Kidney (tissue), 14 donors: ENCODE measurements around the gene OSCP1. TPM values are rescaled to one million over a fixed set of nuclear protein-coding genes. Genes with fewer than 3 reads are reported as not detected.

ENCODE experiments used
- DNase-seq, 5 donors: peaks; one replicate each; pipeline ENCODE4 v3.0.0-alpha.2; 2013 to 2020
- FAIRE-seq: peaks from 2 replicates; lab custom pipeline; 2012; peaks lifted over from hg19 to GRCh38; lab: Jason Lieb, UNC
- H3K27ac ChIP-seq, 2 donors: one replicate each; pipeline ENCODE4 v1.7.0; 2013; ENCODE audit warnings: low read depth in 2 of 2, low read length in 2 of 2, inconsistent platforms in 1 of 2
- H3K27me3 ChIP-seq: one replicate; pipeline ENCODE4 v1.7.1; 2013; ENCODE audit warnings: low read length, inconsistent platforms; ENCODE audit not compliant: control insufficient read depth, insufficient read depth
- H3K36me3 ChIP-seq, 3 donors: one replicate each; pipeline versions ENCODE4 v1.7.0 to v1.7.1; 2013; ENCODE audit warnings: low read length in 3 of 3, control low read depth in 1 of 3, inconsistent platforms in 1 of 3; ENCODE audit not compliant: insufficient read depth in 3 of 3, control insufficient read depth in 2 of 3
- H3K4me1 ChIP-seq, 3 donors: one replicate each; pipeline versions ENCODE4 v1.7.0 to v1.7.1; 2013; ENCODE audit warnings: low read length in 3 of 3, inconsistent platforms in 1 of 3, low read depth in 1 of 3; ENCODE audit not compliant: control insufficient read depth in 2 of 3, insufficient read depth in 2 of 3
- H3K4me3 ChIP-seq, 3 donors: one replicate each; pipeline versions ENCODE4 v1.7.0 to v1.8.1; 2013; ENCODE audit warnings: low read length in 3 of 3, control low read depth in 1 of 3, inconsistent platforms in 1 of 3
- H3K9ac ChIP-seq, 3 donors: one replicate each; pipeline versions ENCODE4 v1.7.0 to v1.7.1; 2013; ENCODE audit warnings: low read length in 3 of 3, control low read depth in 1 of 3, inconsistent platforms in 1 of 3
- H3K9me3 ChIP-seq, 3 donors: one replicate each; pipeline versions ENCODE4 v1.7.0 to v1.7.1; 2013; ENCODE audit warnings: low read length in 3 of 3, control low read depth in 1 of 3, inconsistent platforms in 1 of 3; ENCODE audit not compliant: control insufficient read depth in 2 of 3, insufficient read depth in 1 of 3
- intact Hi-C: fragments of 100-400 bp; cut with DNase I; formaldehyde crosslinking; loops from one replicate; pipeline ENCODE4 v1.11.1; 2022
- polyA plus RNA-seq: library from polyadenylated mRNA; stranded (reverse); fragments of 350-450 nt; fragmentation: Illumina TruSeq; extraction: RNeasy Lipid Tissue Mini Kit (QIAGEN cat#74804); gene quantifications from one replicate; pipeline ENCODE4 v1.2.3, GENCODE V29; 2014; ENCODE audit warnings: low read depth, low replicate concordance; ENCODE audit not compliant: insufficient read depth
- total RNA-seq: library from RNA; stranded (reverse); fragmentation: NEBNext Ultra II Directional; extraction: Animal tissue kit (Norgen Biotek cat#: 25700); gene quantifications from one replicate; pipeline ENCODE4 v1.2.1, GENCODE V29; 2021
- TF ChIP-seq, protein P1 (sequence below): IDR thresholded peaks from 3 replicates; pipeline ENCODE4 v1.5.1; 2012; ENCODE audit warnings: mild to moderate bottlenecking, moderate library complexity, borderline replicate concordance; ENCODE audit not compliant: insufficient read depth; ENCODE audit errors: extremely low read depth
- donor health status: control.
- donor health status: control.
- donor health status: control.
- donor health status: control.
- donor health status: control.
- donor health status: DM: yes; HTN: yes; CAD: no.
- donor health status: Normal renal cell carcinoma (clear cell type).

Gene OSCP1
- total and polyA plus RNA-seq, 2 donors from 2014 or later = 22.0 to 27.8 TPM

DNA sequence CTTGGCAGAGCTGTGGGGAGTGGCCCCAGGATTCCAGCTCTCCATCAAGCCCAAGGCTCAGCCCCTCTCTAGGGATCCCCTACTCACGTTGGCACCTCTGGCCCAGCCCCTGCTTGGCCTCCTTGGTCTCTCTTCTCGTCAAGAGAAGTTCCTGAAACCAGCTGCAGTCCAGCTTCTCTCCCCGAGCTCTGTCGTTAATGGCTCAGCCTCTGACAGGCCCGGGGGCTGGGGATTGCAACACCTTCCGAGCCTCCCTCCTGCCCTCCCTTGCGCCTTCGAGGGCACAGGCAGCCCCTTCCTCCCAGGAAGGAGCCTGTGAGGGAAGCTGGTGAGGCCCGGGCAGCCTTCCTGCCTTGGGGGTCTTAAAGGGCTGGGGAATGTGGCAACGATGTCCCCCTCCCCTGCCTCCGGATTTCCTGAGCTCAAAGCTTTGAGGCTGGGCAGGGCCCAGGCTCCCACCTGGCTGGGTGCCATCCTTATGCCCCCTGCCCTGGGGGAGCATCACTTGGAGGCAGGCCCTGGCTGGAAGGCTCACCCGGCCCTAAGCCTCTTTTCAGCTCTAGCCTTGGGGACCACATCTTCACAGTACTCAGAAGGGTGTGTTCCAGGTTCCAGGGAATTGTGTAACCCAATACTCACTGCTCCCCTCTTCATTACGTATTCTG lies 32.6 kb upstream of the OSCP1 start, which contains the start of gene CSF3R:
TSS of gene CSF3R (minus strand) at position 190 of the 665 bp plus-strand sequence. CDS start 3,417 bp downstream, outside the sequence.
- no peak for FAIRE-seq
- Histone ChIP-seq H3K4me3 (no peak within 1 kb of the TSS), H3K27me3 (no peaks in the 10 kb centered on the region), H3K36me3 (no peaks in the 10 kb centered on the region), H3K9ac (no peak within 1 kb of the TSS), H3K4me1 (peaks cover 0 to 2% (median 0%) of the 10 kb centered on the region in 3 donors), H3K9me3 (no peaks in the 10 kb centered on the region), H3K27ac (no peak within 1 kb of the TSS)
- DNase-seq = peak in 1 of 5 donors; percentile 24
- TF ChIP-seq, protein P1, sequence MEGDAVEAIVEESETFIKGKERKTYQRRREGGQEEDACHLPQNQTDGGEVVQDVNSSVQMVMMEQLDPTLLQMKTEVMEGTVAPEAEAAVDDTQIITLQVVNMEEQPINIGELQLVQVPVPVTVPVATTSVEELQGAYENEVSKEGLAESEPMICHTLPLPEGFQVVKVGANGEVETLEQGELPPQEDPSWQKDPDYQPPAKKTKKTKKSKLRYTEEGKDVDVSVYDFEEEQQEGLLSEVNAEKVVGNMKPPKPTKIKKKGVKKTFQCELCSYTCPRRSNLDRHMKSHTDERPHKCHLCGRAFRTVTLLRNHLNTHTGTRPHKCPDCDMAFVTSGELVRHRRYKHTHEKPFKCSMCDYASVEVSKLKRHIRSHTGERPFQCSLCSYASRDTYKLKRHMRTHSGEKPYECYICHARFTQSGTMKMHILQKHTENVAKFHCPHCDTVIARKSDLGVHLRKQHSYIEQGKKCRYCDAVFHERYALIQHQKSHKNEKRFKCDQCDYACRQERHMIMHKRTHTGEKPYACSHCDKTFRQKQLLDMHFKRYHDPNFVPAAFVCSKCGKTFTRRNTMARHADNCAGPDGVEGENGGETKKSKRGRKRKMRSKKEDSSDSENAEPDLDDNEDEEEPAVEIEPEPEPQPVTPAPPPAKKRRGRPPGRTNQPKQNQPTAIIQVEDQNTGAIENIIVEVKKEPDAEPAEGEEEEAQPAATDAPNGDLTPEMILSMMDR = no peak
- intact Hi-C loops = no loop called here

DNA sequence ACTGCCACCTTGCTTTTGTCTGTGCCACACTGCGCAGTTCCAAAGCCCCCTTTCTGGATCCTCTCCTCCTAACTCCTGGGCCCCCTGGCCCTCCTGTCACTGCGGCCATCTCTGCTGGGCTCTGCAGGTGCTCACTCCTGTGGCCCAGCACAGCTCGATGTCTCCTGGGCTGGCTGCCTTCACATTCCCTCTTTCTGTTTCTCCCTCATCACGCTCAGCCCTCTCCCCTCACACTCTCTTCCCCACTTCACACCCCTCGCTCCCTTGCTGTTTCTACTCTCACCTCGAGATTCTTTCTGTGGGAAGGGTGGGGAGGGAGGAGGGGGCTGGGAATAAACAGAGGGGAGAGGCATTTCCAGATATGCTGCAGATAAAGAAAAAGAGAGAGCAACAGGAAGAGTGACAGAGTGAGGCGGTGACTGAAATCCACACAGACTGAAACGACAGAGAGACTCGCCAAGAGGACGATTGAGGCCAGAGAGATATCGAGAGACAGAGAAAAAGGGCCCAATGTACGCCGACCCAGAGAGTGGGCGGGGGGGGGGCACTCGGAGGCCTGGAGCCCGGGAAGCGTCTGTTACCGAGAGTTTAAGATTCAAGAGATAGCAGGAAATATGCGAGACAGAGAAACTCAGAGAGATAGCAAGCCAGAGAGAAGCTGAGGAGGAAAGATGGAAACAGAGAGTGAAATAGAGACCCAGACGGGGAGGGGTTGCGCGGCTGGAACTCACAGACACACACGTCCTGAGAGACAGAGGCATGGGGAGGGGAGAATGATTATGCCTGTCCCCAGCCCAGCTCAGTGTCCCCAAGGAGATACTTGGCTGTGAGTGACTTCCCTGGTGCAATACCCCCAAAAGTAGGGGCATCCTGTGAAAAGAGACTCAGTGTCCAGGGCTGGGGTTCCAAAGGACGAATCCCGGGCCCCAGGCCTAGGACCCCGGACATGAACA lies 31.8 kb upstream of the OSCP1 start:
- Histone ChIP-seq H3K4me3 (no peak overlapping the region), H3K9ac (no peak overlapping the region), H3K27me3 (no peaks in the 10 kb centered on the region), H3K36me3 (no peaks in the 10 kb centered on the region), H3K27ac (no peak overlapping the region), H3K4me1 (peaks cover 0 to 2% (median 0%) of the 10 kb centered on the region in 3 donors), H3K9me3 (no peaks in the 10 kb centered on the region)
- intact Hi-C loops = no loop called here
- FAIRE-seq = no peak
- TF ChIP-seq, protein P1 = no peak
- peak in 1 of 5 donors; percentile 20 for DNase-seq

DNA sequence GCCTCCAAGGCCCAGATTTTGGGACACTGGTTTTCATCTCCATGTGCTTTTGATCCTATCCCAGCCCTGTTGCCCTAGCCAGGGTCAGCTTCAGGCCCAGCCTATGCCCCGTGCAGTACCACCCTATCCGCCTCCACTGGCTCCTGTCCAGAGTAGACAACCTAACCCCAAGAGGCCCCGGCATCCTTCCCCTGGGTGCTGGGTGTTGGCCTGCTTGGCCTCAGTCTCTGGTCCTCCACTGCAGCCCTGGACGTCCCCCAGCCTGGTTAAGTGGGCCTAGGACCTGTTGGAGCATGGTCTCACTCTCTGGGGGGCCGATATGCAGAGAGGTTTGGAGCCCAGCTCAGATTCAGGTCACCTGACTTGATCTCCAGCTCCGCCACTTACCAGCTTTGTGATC lies 30.8 kb upstream of the OSCP1 start:
- Histone ChIP-seq H3K27me3 (no peaks in the 10 kb centered on the region), H3K4me3 (no peak overlapping the region), H3K27ac (no peak overlapping the region), H3K4me1 (no peaks in the 10 kb centered on the region), H3K9me3 (no peaks in the 10 kb centered on the region), H3K9ac (no peak overlapping the region), H3K36me3 (no peaks in the 10 kb centered on the region)
- DNase-seq (no peak), FAIRE-seq (no peak)
- intact Hi-C loops = no loop called here
- TF ChIP-seq, protein P1 = no peak
